ENCODE measurements around the gene FKBP1A.

Gene FKBP1A

DNA sequence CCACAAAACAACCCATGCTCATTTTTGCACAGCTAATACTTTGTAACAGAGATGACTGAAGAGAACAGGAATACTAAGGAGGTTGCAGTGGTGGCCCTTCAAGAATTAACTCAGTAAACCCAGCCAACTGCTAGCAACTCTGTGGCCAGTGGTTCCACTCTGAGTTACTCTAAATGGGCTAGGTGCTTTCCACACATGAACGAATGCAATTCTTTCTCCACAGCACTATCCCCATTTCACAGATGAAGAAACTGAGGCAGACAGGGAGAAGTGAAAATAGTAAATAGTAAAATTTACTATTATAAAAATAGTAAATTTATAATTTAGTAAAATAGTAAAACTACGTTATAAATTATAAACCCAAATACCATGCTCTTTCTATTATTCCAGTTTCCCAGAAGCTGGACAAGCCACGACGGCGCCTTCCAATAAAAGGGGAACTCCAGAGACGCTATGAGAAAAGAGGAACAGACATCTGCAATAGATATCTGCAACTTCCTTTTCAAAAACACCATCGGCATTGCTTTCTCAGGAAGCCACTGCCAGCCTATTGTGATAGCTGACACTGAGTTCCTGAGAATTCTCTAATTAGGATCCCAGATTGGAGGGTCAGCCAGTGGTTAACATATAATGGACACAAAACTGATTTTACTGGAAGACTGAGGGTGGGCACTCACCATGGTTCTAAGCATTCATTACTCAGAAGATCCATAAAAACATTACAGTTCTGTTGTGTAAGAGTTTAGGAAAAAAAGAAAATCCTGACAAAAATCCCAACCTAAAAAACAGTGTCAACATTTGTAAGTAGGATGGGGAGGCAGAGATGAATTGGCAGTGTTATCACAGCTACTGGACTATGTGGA, 16.2 kb downstream of the FKBP1A start:
- H3K27me3 ChIP-seq (ENCODE audit: insufficient read depth, poor library complexity, severe bottlenecking) = no peaks in the 10 kb centered on the region
- H3K27ac ChIP-seq (replicated peaks) = peak overlapping the region; percentile 29
- TF ChIP-seq POLR2AphosphoS5 (IDR thresholded peaks at IDR 0.05; ENCODE audit: low read depth) = 0 out of 2 replicates have a peak, but pooled peaks have one; percentile 32
- TF ChIP-seq GABPA (IDR thresholded peaks at IDR 0.05; ENCODE audit: low read depth) = 0 out of 2 replicates have a peak, but pooled peaks have one; percentile 11
- no peak for TF ChIP-seq CTCF (IDR thresholded peaks at IDR 0.05; ENCODE audit: insufficient read depth, low read length)
- TF ChIP-seq REST (IDR thresholded peaks at IDR 0.05; ENCODE audit: insufficient replicate concordance, low read depth) = no peak
- peak; percentile 100 for TF ChIP-seq SPI1 (IDR thresholded peaks at IDR 0.05; ENCODE audit: borderline replicate concordance, low read depth)
- no peak overlapping the region for H3K4me3 ChIP-seq (replicated peaks; ENCODE audit: insufficient read depth, low read length)
- peak in 1 of 2 experiments; percentile 74 for DNase-seq (ENCODE audit: low read depth in 1 of 2, low spot score in 1 of 2)

GRCh38 chr20:1376007-1376406, 16.8 kb downstream of the FKBP1A start:
- H3K27me3 ChIP-seq (ENCODE audit: insufficient read depth, poor library complexity, severe bottlenecking) = no peaks in the 10 kb centered on the region
- H3K4me3 ChIP-seq (replicated peaks; ENCODE audit: insufficient read depth, low read length) = no peak overlapping the region
- peak in 1 of 2 experiments; percentile 55 for DNase-seq (ENCODE audit: low read depth in 1 of 2, low spot score in 1 of 2)
- peak overlapping the region; percentile 29 for H3K27ac ChIP-seq (replicated peaks)
- no peak for TF ChIP-seq SPI1 (IDR thresholded peaks at IDR 0.05; ENCODE audit: borderline replicate concordance, low read depth)
- TF ChIP-seq GABPA (IDR thresholded peaks at IDR 0.05; ENCODE audit: low read depth) = no peak
- TF ChIP-seq POLR2AphosphoS5 (IDR thresholded peaks at IDR 0.05; ENCODE audit: low read depth) = 0 out of 2 replicates have a peak, but pooled peaks have one; percentile 23

DNA sequence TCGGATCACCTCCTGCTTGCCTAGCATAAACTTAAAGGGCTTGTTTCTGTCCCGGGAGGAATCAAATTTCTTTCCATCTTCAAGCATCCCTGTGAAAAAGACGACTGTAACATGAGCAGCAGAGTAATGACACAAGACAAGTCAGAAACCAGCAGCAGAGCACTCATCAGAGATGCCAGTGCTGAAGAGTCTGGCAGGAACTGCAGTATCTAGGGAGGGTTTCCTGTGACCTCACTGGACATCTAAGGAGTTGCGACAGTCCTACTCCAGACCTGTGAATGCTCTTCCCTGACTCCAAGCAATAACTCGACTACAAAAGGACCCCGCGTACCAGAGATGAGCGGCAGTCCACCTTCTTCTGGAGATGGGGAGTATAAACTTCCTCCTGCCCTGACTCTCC, 17.3 kb downstream of the FKBP1A start:
- H3K27ac ChIP-seq (replicated peaks) = 0 out of 2 replicates have a peak overlapping the region, but pooled peaks have one; percentile 29
- no peaks in the 10 kb centered on the region for H3K27me3 ChIP-seq (ENCODE audit: insufficient read depth, poor library complexity, severe bottlenecking)
- no peak overlapping the region for H3K4me3 ChIP-seq (replicated peaks; ENCODE audit: insufficient read depth, low read length)
- peak in 1 of 2 experiments; percentile 24 for DNase-seq (ENCODE audit: low read depth in 1 of 2, low spot score in 1 of 2)
- TF ChIP-seq CTCF (IDR thresholded peaks at IDR 0.05; ENCODE audit: insufficient read depth, low read length) = no peak
- no peak for TF ChIP-seq POLR2AphosphoS5 (IDR thresholded peaks at IDR 0.05; ENCODE audit: low read depth)
- no peak for TF ChIP-seq SPI1 (IDR thresholded peaks at IDR 0.05; ENCODE audit: borderline replicate concordance, low read depth)
- TF ChIP-seq GABPA (IDR thresholded peaks at IDR 0.05; ENCODE audit: low read depth) = no peak
- TF ChIP-seq REST (IDR thresholded peaks at IDR 0.05; ENCODE audit: insufficient replicate concordance, low read depth) = no peak

- no peak for DNase-seq (ENCODE audit: low read depth in 1 of 2, low spot score in 1 of 2)
- Histone ChIP-seq H3K27me3 (ENCODE audit: insufficient read depth, poor library complexity, severe bottlenecking) (no peaks in the 10 kb centered on the region), H3K27ac (replicated peaks) (no peak overlapping the region), H3K4me3 (replicated peaks; ENCODE audit: insufficient read depth, low read length) (no peak overlapping the region)
- TF ChIP-seq POLR2AphosphoS5 (IDR thresholded peaks at IDR 0.05; ENCODE audit: low read depth) (no peak), SPI1 (IDR thresholded peaks at IDR 0.05; ENCODE audit: borderline replicate concordance, low read depth) (no peak), REST (IDR thresholded peaks at IDR 0.05; ENCODE audit: insufficient replicate concordance, low read depth) (no peak), CTCF (IDR thresholded peaks at IDR 0.05; ENCODE audit: insufficient read depth, low read length) (no peak), GABPA (IDR thresholded peaks at IDR 0.05; ENCODE audit: low read depth) (no peak)
These were observed 18.6 kb downstream of the FKBP1A start for GRCh38 chr20:1374246-1374645.
